Suprapubic skin (tissue), 4 donors: ENCODE results near the gene GRIP2. TPM values are rescaled to one million over a fixed set of nuclear protein-coding genes. Genes with fewer than 3 reads are reported as not detected.

Source experiments
- DNase-seq, 2 donors: peaks; one replicate each; pipeline ENCODE4 v3.0.0-alpha.2; 2019; ENCODE audit warnings: low spot score in 2 of 2
- H3K27ac ChIP-seq: fragments of 200-600 bp; sonication (generic); one replicate; pipeline ENCODE4 v1.5.1; 2019
- H3K27me3 ChIP-seq: fragments of 200-600 bp; sonication (generic); one replicate; pipeline ENCODE4 v1.5.1; 2019
- H3K36me3 ChIP-seq: fragments of 200-600 bp; sonication (generic); one replicate; pipeline ENCODE4 v1.5.1; 2019
- H3K4me1 ChIP-seq: fragments of 200-600 bp; sonication (generic); one replicate; pipeline ENCODE4 v1.5.1; 2019
- H3K4me3 ChIP-seq: fragments of 200-600 bp; sonication (generic); one replicate; pipeline ENCODE4 v1.5.1; 2019; ENCODE audit warnings: mild to moderate bottlenecking
- H3K9me3 ChIP-seq: fragments of 200-600 bp; sonication (generic); one replicate; pipeline ENCODE4 v1.5.1; 2019
- CTCF ChIP-seq, 2 donors: fragments of 200-600 bp in 1 of 2; fragments of 450-650 bp in 1 of 2; sonication (generic) in 1 of 2; IDR thresholded peaks; one replicate each; pipeline ENCODE4 v1.5.1; 2016 to 2019; ENCODE audit warnings: antibody characterized with exemption in 2 of 2, mild to moderate bottlenecking in 1 of 2, moderate library complexity in 1 of 2
- EP300 ChIP-seq: sonication (generic); formaldehyde crosslinking; IDR thresholded peaks from one replicate; pipeline ENCODE4 v1.6.1; 2017; ENCODE audit warnings: antibody characterized with exemption
- POLR2A ChIP-seq, 2 donors: fragments of 450-650 bp; IDR thresholded peaks; one replicate each; pipeline ENCODE4 v1.6.1; 2017; ENCODE audit warnings: antibody characterized with exemption in 2 of 2, mild to moderate bottlenecking in 2 of 2, moderate library complexity in 2 of 2
- POLR2AphosphoS5 ChIP-seq, 3 donors: sonication (generic); formaldehyde crosslinking; IDR thresholded peaks; one replicate each; pipeline ENCODE4 v1.6.1; 2017; ENCODE audit warnings: antibody characterized with exemption in 3 of 3
- WGBS: methylation state at CpG from one replicate; pipeline ENCODE4 v1.1.5; 2018; 5-methylcytosine and 5-hydroxymethylcytosine counted together
- total RNA-seq, 4 donors: library from RNA; depleted of rRNA; stranded (reverse); fragments of >200 nt; gene quantifications; one replicate each; pipeline ENCODE4 v1.1.0, GENCODE V29; 2016

Gene GRIP2
- total RNA-seq, 4 donors from 2014 or later, result 0.65 to 5.8 (median 3.0) TPM

- TF ChIP-seq POLR2AphosphoS5 (IDR thresholded peaks at IDR 0.05) (no peak), POLR2A (IDR thresholded peaks at IDR 0.05) (no peak), EP300 (no peak), CTCF (IDR thresholded peaks at IDR 0.05) (no peak)
- Histone ChIP-seq H3K36me3 (no peaks in the 10 kb centered on the region), H3K4me1 (no peaks in the 10 kb centered on the region), H3K4me3 (no peak overlapping the region), H3K27me3 (no peaks in the 10 kb centered on the region), H3K27ac (no peak overlapping the region), H3K9me3 (no peaks in the 10 kb centered on the region)
- peak in 1 of 2 donors; percentile 47 for DNase-seq
- WGBS, result 96% methylated on average over 9 of the region's 12 CpGs
Measured at GRCh38 chr3:14503033-14503705, 37.0 kb downstream of the GRIP2 start.

GRCh38 chr3:14502472-14502871, 37.7 kb downstream of the GRIP2 start:
- Histone ChIP-seq H3K9me3 (no peaks in the 10 kb centered on the region), H3K36me3 (no peaks in the 10 kb centered on the region), H3K4me3 (no peak overlapping the region), H3K27ac (no peak overlapping the region), H3K27me3 (no peaks in the 10 kb centered on the region), H3K4me1 (no peaks in the 10 kb centered on the region)
- no peak for DNase-seq
- TF ChIP-seq POLR2A (IDR thresholded peaks at IDR 0.05) (no peak), POLR2AphosphoS5 (IDR thresholded peaks at IDR 0.05) (no peak), EP300 (no peak), CTCF (IDR thresholded peaks at IDR 0.05) (no peak)

GRCh38 chr3:14497321-14497720, 42.8 kb downstream of the GRIP2 start:
- Histone ChIP-seq H3K36me3 (peaks cover 4% of the 10 kb centered on the region), H3K4me3 (no peak overlapping the region), H3K27ac (no peak overlapping the region), H3K4me1 (no peaks in the 10 kb centered on the region), H3K9me3 (no peaks in the 10 kb centered on the region), H3K27me3 (peaks cover 3% of the 10 kb centered on the region)
- peak in 1 of 2 donors; percentile 27 for DNase-seq
- WGBS, result 80% methylated on average over 10 of the region's 10 CpGs
- no peak for TF ChIP-seq POLR2A (IDR thresholded peaks at IDR 0.05)
- no peak for TF ChIP-seq CTCF (IDR thresholded peaks at IDR 0.05)
- TF ChIP-seq POLR2AphosphoS5 (IDR thresholded peaks at IDR 0.05), result no peak
- TF ChIP-seq EP300, result no peak

GRCh38 chr3:14496351-14496750, 43.8 kb downstream of the GRIP2 start:
- Histone ChIP-seq H3K4me3 (no peak overlapping the region), H3K27ac (no peak overlapping the region), H3K9me3 (no peaks in the 10 kb centered on the region), H3K27me3 (peaks cover 3% of the 10 kb centered on the region), H3K36me3 (peaks cover 5% of the 10 kb centered on the region), H3K4me1 (no peaks in the 10 kb centered on the region)
- no peak for TF ChIP-seq POLR2AphosphoS5 (IDR thresholded peaks at IDR 0.05)
- no peak for TF ChIP-seq POLR2A (IDR thresholded peaks at IDR 0.05)
- no peak for TF ChIP-seq CTCF (IDR thresholded peaks at IDR 0.05)
- no peak for TF ChIP-seq EP300
- 87% methylated on average over 5 of the region's 9 CpGs for WGBS
- DNase-seq, result peak in 1 of 2 donors; percentile 26

GRCh38 chr3:14494973-14495300, 45.2 kb downstream of the GRIP2 start:
- no peak for TF ChIP-seq CTCF (IDR thresholded peaks at IDR 0.05)
- TF ChIP-seq POLR2A (IDR thresholded peaks at IDR 0.05), result no peak
- TF ChIP-seq EP300, result no peak
- TF ChIP-seq POLR2AphosphoS5 (IDR thresholded peaks at IDR 0.05), result no peak

More at GRCh38 chr3:14494973-14495300, 45.2 kb downstream of the GRIP2 start:
- 79% methylated on average over 5 of the region's 5 CpGs for WGBS
- Histone ChIP-seq H3K36me3 (peaks cover 5% of the 10 kb centered on the region), H3K4me1 (peaks cover 4% of the 10 kb centered on the region), H3K27me3 (peaks cover 3% of the 10 kb centered on the region), H3K9me3 (no peaks in the 10 kb centered on the region), H3K4me3 (no peak overlapping the region), H3K27ac (no peak overlapping the region)
- no peak for DNase-seq
